Measurements from ENCODE around the gene TCAIM.

Gene TCAIM

DNA sequence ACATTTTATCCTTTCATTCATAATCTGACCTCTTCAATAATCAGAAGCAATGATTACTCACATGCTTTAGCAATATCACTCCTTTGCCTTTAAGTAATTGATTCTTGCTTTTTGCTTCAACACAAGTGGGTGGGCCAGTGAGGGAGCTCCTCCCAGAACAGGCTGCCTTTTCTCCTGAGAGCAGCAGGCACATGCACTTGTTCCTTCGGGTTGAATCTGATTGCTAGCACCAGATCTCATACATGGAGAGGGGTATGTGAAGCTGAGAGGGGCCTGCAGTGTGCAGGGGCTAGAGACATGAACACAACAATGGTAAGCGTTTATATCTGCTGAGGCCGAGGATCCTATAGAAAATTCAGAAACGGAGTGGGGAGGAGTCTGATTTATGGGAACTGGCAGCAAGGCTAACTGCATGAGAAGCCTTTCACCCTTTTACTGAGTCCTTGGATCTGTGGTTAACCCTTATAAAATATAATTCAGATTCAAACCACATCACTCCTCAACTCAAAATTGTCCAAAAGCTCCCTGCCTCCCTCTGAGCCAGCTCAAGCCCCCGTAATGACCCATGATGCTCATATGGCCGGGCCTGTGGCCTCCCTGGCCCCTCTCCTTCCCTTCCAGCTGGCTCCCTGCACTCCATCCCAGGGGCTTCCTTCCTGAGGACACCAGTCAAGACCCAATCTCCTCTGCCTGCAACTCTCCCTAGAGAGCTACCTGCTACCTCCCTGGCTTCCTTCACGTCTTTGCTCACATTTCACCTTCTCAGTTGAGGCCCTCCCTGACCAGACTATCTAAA is 106.5 kb downstream of the TCAIM start:
- DNase-seq (ENCODE audit: low read depth, low spot score): no peak

DNA sequence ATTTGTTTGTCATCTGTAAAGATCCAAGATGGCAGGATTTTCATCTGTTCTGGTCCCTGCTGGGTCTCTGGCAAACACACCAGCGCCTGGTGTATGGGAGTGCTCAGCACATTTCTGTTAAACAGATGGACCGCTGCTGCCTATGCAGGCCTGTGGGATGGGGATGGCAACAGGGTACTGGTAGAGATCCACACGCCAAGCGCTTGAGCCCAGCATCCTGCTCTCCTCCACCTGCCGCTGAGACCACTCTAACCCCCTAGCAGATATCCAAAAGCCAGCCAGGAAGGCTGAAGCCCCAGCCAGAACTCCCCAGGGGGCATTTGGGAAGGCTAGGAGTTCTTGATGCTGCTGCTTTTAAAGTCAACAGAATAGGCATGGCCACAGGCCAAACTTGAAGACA is 107.2 kb downstream of the TCAIM start:
- no peak for DNase-seq (ENCODE audit: low read depth, low spot score)

DNA sequence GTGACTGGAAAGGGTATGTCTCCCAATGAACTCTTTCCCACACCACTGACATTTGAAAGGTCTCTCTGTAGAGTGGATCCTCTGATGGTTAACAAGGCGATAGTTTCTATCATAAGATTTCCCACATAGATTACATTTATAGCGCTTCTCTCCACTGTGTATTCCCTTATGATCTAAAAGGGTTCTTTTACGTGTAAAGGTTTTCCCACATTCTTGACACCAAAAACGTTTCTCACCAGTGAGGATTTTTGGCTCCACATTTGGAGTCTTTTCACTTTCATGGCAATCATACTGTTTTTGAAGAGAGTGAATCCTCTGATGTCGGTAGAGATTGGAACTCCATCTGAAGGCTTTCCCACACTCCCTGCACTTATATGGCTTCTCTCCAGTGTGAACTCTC is 108.4 kb downstream of the TCAIM start:
- DNase-seq (ENCODE audit: low read depth, low spot score): no peak

DNA sequence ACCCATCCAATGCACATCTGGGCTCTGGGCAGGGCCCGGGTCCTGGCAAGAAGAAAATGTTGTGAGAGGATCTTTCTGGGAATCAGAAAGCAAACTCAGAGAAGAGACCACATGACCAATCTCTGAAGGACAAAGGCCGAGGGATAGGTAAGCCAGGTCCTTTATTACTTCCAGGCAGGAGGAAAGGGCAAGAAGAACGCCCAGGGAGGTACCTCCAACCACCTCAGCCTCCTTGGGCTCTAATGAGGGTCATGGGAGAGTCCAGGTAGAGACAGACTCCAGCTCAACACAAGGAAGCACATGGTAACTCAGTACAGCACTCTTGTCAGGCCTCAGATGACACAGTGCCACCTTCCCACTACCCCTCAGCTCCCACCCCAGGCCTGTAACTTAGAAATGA is 112.9 kb downstream of the TCAIM start:
- DNase-seq (ENCODE audit: low read depth, low spot score): no peak

DNA sequence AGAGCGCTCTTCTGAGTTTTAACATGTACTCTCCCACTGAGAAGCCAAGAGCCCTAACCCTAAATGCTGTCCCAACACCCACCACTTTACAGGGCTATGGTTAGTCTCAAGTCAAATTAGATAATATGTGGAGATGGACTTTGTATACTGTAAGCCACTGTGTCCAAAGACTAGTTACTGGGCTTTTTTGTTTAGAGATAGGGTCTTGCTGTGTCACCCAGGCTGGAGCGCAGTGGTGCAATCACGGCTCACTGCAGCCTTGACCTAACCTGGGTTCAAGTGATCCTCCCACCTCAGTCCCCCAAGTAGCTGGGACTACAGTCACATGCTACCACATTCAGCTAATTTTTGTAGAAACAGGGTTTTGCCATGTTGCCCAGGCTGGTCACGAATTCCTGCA is 115.7 kb downstream of the TCAIM start:
- no peak for DNase-seq (ENCODE audit: low read depth, low spot score)

DNA sequence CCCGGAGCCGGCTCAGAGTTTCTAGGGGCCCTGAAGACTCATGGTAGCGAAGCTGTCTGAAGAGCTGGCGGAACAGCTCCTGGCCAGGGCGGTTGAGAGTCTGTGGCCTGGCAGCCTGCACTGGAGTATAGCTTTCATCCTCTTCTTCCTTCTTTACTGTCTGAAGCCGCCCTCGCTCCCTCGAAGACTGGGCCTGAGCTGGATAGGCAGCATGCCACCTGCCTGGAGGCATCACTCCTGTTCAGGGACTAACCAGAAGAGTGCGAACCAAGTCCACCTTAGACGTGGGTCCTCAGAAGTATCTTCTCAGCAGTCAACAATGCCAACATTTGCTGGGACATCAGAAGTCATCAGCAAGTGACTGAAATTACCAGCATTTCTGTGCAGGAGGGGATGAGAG is 116.8 kb downstream of the TCAIM start:
- no peak for DNase-seq (ENCODE audit: low read depth, low spot score)
